HG03521 (cell line): ENCODE measurements around the gene MEGF11.
"Not testable (repeated sequence)": the region's sequence is repeated elsewhere in the genome, so short reads cannot be mapped to it uniquely, and the experiment has no call there.

Experiments
- ATAC-seq: cut with Tn5 transposase; IDR thresholded peaks from one replicate; pipeline ENCODE4 v1.9.1; 2021; ENCODE audit warnings: mild to moderate bottlenecking, moderate library complexity; ENCODE audit not compliant: unreplicated experiment

The MEGF11 gene

GRCh38 chr15:66017792-66018487, 235.6 kb downstream of the MEGF11 start:
- ATAC-seq: no peak

DNA sequence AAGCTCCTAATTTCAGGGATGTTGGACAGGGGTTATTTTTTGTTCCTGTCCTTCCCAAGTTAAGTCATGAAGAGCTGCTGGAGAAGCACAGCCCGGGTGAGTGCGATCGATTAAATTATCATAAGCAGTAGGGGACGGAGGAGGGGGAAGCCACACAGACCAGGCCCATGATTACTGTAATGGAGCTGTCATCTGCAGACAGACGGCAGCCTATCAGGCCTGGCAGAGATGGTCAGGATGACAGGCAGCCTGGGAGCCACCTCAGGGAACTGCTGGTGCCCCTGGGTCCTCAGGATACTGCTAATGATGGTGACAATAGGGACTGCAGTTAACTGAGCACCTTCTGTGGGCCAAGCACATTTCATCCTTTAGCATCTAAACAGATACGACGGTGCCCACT, 236.6 kb downstream of the MEGF11 start:
- ATAC-seq: no peak

DNA sequence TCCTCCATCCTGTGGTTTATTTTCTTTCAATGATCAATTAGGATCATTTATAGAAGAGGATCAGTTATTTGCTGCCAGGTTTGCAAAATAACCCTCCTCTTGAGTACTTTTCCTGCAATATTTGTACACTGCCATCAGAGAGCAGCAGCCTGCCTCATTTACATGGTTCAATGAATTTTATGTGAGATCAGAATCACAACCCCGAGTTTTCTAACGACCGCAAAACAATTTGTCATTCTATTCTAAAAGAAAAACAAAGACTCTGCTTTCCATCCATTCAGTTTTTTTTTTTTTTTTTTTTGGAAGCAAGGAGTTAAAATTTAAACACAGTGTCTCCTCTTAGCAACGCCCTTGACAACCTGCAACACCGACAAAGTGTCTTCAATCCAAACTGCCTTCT, 237.4 kb downstream of the MEGF11 start:
- ATAC-seq: no peak

DNA sequence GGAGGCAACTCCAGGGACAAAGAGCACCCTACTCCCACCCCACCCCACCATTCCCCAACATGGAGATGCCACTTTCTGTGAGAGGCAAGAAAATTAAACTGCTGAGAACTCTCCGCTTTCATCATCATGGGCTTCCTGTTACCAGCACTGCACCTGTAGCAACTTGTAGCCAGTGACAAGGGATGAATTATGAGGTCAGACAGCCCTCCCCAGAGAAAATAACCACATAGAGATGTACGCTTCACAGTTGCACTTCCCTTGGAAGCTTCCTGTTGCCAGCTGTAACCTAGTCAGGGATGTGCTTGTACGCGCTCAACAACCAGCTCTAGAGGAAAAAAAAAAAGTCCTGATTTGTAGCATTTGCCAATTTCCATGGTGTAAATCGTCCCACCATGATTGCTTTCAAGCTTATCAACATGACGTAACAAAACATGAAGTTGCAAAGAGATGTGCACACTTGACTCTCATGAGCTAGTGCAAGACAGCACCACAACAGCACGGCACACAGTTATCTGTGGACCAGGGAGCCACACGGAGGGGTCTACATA, 238.8 kb downstream of the MEGF11 start:
- no peak for ATAC-seq

DNA sequence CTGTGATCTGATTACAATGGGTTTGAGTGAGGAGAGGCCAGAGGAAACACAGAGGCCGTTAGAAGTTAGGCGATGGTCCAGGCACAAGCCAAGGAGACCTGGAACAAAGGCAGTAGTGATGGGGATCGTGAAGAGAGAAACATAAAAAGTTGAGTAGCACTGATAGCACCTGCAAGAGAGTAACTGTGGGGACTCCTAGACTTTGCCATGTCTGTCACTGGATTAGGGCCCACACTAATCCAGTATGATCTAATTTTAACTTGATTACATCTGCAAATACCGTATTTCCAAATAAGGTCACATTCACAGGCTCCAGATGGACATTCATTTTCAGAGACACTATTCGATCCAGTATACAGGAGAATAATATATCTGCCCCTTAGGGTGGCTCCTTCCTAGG, 239.5 kb downstream of the MEGF11 start:
- no peak for ATAC-seq

DNA sequence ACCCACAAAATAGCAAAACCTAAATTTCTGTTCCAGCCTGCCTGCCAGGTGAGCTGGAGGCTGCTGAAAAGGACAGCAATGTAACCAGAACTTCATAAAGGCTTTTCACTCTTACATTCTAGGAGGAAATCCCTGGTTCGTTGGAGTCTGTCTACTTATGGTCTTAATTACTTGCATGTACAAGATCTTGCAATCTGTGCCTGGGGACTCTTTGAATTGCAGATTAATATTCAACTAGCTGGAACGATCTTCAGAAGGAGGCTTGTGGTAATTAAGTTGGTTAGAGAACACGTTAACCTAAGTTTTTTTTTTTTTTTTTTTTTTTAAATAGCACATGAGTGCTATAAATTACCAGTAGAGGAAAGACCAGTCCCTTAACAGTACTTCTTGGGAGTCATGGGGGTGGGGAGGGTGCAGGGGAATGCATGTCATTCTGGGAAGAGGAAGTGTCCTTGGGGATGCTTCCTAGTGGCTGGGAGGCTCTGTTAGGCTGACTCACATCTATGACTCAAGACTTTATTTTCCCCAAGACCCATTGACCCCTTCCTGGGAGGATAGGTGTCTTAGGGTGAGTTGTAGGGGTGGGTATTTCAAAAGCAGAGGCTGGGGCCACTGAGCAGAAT, 244.5 kb downstream of the MEGF11 start:
- no peak for ATAC-seq

DNA sequence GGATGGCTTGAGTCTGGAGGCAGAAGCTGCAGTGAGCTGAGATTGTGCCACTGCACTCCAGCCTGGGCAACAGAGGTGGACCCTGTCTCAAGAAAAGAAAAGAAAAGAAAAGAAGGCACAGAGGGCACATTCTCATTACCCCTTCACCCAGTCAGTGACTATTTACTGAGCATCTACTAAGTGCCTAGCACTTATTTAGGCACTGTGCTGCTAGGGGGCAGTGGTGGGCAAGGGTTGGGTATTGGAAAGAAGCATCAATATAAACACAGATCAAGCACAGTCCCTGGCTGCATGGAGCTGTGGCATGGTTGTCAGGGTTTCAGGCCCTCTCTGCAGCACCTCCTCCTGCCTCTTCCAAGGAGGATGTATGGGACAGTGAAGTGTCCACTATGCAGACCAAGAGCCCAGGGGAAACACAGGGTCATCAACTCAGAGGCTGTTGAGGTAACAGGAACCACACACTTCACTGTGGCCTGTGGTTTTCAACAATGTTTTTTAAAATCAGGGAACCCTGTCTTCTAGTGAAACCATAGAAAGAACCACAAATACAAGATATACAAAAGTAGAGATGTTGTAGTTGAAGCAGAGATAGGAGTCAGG, 245.8 kb downstream of the MEGF11 start:
- ATAC-seq: no peak

DNA sequence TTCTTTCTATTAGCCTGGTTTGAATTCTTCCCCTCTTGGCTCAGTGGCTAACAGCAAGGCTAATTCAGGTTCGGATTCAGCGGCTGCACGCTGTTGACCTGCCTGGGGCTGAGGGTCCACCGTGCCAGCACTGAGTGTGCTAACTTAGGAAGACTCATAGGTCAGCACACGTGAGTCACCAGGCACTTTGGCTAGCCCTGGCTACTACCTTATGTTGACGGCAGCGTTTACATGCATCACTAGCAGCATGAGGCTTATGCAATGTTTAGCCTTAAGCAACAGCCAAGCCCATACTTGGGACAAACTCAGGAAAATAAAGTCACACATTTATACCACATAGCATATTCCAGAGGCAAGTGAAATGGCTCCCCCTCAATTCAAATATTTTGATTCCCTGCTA, 246.6 kb downstream of the MEGF11 start:
- no peak for ATAC-seq

- ATAC-seq: no peak
Observed at GRCh38 chr15:66004618-66005262, 248.8 kb downstream of the MEGF11 start.

GRCh38 chr15:66003129-66003528, 250.4 kb downstream of the MEGF11 start:
- ATAC-seq: not testable (repeated sequence)

DNA sequence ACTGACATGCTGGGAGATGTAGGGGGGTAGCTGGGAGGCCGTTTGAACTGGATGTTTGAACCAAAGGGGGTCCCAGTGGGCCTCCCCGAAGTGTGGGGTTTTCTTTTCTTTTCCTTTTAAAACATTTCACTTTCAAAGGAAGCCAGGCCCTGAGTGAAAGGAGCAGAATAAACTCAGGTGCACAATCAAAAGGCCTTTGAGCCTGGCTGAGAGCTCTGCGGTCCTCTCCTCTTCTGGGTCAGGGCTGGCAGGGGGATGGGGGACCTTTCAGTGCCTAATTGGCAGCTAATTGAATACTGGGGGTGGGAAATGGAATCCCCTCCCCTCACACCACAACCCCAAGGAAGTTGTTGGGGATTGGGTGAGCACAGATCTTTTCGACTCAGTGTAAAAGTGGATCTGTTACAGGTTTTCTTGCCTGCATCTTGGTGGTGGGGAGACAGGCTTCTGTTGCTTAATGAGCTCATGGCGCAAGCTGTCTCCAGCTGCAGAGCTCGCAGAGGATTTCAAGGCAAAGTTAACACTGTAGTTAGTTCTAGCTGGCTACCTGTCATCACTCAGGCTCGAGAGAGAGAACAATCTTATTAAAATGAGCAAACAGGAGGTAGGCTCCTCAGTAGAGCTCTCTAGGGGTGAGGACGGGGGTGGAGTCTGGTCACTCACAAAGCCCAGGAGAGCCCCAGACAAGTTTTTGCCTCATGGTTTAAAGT, 251.7 kb downstream of the MEGF11 start:
- ATAC-seq: no peak

- ATAC-seq: no peak
Observed at GRCh38 chr15:66001042-66001441, 252.5 kb downstream of the MEGF11 start.

DNA sequence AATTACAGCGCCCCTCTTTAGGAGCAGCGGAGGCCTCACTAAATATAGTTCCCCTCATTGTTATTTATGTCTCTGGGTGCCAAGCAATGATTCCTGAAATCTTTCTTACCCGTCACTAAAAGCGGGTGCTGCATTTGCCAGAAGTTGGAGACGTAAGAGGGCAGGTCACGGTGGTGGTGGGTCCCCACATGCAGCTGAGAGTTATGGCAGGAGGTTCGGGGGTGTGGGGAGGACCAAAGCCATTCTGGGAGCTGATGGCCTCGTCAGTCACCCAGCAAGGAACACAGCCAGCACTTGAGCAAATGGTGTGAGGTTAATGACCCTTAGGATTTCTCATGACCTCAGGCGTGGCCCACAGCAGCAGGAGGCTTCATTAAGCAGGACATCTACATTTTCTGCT, 255.1 kb downstream of the MEGF11 start:
- no peak for ATAC-seq

DNA sequence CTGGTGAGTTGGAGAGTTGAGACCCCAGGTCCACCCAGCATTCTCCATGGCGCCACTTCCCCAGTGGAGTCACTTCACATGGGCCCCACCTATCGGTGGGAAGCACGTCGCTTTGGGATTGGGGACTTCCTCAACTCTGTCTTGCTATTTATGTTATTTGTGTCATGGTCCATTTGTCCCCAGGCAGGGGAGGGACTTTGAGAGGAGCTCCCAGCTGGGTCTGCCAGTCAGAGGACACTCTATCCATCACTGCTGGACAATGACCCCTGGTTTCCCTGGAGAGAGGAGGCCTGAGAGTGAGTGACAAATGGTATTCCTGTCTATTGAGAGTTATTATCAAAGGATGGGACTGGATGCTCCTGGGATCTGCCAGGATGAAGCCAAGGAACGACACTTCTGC, 256.6 kb downstream of the MEGF11 start:
- no peak for ATAC-seq

- ATAC-seq: no peak
Observed at GRCh38 chr15:65994832-65995231, 258.7 kb downstream of the MEGF11 start.

DNA sequence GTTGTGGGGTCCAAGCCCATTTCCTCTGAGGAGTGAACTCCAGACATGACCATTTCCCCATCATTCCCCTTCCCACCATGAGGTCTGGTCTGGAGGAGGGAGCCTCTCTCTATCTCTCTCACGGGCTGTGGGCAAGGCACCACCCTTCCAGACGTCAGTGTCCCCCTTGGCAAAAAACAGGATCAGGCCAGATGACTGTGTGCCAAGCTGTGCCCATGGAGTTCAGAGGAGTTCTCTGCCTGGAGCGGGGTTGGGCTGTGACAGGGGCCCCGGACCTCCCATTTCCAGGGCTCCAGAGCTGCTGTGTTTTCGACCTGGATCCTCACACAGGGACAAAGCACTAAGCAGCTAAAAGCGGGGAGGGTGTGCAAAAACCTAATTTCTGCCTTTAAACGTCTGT, 259.8 kb downstream of the MEGF11 start:
- no peak for ATAC-seq

GRCh38 chr15:65993236-65993635, 260.3 kb downstream of the MEGF11 start:
- ATAC-seq: no peak

GRCh38 chr15:65991721-65992483, 261.6 kb downstream of the MEGF11 start:
- ATAC-seq: no peak

- ATAC-seq: no peak
Observed at GRCh38 chr15:65990298-65990981, 263.1 kb downstream of the MEGF11 start.

- ATAC-seq: no peak
Observed at GRCh38 chr15:65987100-65987499, 266.4 kb downstream of the MEGF11 start.
